OCI-LY1 (cell line): ENCODE data around the gene DOCK3.

Experiments
- EZH2 ChIP-seq: fragments of 200-600 bp; sonication (generic), shearing (Covaris generic); IDR thresholded peaks from 2 replicates; pipeline ENCODE4 v1.8.0; 2017; ENCODE audit warnings: borderline replicate concordance, mixed run types, mild to moderate bottlenecking, antibody characterized with exemption, low read length, moderate library complexity, mixed read lengths
- TF ChIP-seq, protein P1 (sequence below): fragments of 200-600 bp; sonication (generic), shearing (Covaris generic); IDR thresholded peaks from 2 replicates; pipeline ENCODE4 v1.5.1; 2017; ENCODE audit warnings: mild to moderate bottlenecking, antibody characterized with exemption, low read length, moderate library complexity, mixed read lengths

DNA sequence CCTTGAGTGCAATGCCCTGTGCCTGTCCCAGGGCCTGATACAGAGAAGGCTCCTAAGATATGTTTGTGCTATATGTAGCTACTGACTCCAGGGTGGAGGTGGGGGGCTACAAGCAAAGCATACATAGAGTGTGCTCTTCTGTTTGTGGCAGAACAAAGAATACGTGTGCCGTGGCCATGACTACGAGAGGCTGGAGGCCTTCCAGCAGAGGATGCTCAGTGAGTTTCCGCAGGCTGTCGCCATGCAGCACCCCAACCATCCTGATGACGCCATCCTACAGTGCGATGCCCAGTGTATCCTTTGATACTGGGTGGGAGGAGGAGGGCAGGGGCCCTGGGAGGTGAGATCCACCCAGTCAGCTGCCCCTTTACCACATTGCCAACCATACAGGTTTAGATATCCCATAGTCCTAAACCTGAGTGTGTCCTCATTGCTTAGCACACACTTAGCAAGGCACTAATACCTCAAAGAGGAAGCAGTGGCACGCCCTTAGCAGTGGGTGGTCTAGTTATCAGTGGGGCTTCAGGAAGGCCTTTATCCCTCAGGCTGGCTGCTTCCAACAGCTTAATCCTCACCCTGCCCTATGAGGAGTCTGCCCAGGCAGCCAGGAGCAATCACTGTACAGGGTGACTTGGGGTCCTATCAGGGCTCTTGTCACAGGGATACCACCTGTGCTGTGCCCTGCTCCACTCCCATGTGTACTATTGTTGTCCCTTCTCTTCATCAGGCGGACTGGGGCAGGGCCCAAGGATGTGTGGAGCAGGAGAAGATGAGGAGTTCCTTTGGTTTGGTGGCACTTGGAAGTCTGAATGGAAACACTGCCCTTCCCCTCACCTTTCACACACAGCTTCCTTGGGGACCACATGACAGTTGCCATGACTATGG is 680.2 kb downstream of the DOCK3 start:
- TF ChIP-seq, protein P1, sequence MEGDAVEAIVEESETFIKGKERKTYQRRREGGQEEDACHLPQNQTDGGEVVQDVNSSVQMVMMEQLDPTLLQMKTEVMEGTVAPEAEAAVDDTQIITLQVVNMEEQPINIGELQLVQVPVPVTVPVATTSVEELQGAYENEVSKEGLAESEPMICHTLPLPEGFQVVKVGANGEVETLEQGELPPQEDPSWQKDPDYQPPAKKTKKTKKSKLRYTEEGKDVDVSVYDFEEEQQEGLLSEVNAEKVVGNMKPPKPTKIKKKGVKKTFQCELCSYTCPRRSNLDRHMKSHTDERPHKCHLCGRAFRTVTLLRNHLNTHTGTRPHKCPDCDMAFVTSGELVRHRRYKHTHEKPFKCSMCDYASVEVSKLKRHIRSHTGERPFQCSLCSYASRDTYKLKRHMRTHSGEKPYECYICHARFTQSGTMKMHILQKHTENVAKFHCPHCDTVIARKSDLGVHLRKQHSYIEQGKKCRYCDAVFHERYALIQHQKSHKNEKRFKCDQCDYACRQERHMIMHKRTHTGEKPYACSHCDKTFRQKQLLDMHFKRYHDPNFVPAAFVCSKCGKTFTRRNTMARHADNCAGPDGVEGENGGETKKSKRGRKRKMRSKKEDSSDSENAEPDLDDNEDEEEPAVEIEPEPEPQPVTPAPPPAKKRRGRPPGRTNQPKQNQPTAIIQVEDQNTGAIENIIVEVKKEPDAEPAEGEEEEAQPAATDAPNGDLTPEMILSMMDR = no peak
- TF ChIP-seq EZH2 = no peak
